IPS DF 19.7 (cell line): Measurements from ENCODE around the gene RTBDN.
"Not testable (repeated sequence)": the region's sequence is repeated elsewhere in the genome, so short reads cannot be mapped to it uniquely, and the experiment has no call there.

Source experiments
- DNase-seq: peaks from one replicate; pipeline ENCODE4 v3.0.0-alpha.2; 2013; ENCODE audit warnings: low read depth, low spot score

RTBDN gene

DNA sequence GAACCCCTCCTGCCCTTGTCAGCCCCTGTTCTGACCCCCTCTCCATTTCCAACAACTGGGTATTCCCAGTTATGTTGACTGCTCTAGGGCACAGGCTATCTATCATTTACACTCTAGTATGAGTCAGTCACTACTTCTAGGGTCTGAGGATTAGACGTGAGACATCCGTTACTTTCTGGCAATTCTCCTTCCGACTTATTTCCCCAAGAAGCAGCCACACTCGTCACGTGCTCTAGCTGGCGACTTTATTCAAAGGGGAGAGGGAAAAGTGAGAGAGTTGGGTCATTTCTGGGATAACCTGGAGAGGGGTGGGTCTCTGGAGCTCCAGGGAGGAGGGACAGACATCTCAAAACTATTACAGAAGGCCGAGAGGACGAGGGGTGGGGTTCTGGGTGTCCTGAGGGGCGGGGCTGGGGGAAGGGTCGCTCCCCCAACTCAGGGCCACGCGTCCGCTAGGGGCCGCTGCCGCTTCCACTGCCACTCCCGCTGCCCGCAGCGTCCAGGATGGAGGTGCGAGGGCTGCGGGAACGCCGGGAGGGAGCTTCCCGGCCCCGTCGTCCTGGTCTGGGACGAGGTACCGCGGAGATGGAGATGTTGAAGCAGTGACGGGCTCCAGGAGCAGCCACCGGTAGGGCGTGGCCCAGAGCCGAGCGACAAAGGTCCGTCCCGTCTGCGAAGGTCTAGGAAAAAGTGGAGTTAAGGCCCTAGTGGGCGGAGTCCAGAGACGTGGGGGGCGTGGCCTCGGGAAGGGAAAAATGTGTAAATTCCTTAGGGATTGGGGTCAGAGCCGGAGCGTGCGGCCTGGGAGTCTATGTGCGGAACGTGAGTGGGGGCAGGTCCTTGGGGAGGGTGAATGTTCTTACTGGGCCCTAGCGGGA lies 8.9 kb downstream of the RTBDN start:
- DNase-seq, result no peak

DNA sequence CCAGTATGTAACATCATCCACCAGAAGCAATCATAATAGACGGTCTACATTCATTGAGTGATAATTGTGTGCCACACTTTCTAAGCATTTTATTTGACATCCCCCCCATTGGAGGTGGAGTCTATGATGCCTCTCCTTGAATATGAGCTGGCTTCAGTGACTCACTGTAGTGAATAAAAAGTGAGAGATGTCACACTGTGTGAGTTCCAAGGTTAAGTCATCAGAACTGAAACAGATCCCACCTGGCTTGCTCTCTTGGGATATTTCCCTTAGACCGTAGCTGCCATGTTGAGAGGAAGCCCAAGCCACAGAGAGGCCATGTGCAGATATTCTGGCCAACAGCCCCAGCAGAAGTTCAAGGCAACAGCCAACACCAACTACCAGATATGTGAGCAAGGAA lies 12.6 kb downstream of the RTBDN start:
- DNase-seq, result no peak

DNA sequence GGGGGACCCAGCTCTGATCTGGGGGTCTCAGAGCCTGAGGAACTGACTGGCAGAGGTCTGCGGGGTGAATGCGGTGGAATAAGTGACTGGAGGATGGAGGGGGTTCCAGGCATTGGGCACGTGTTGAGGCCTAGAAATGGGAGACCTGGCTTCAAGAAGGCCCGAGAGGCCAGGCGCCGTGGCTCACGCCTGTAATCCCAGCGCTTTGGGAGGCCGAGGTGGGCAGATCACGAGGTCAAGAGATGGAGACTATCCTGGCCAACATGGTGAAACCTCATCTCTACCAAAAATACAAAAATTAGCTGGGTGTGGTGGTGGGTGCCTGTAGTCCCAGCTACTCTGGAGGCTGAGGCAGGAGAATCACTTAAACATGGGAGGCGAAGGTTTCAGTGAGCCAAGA lies 16.6 kb downstream of the RTBDN start:
- DNase-seq, result not testable (repeated sequence)

DNA sequence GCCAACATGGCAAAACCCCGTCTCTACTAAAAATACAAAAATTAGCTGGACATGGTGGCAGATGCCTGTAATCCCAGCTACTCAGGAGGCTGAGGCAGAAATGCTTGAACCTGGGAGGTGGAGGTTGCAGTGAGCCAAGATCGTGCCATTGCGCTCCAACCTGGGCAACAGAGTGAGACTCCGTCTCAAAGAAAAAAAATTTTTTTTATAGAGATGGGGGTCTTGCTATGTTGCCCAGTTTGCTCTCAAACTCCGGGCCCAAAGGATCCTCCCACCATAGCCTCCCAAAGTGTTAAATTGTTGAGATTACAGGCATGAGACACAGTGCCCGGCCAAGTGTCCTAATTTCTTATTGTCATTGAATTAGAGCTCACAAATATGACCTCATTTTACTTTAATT lies 17.2 kb downstream of the RTBDN start:
- DNase-seq, result not testable (repeated sequence)

DNA sequence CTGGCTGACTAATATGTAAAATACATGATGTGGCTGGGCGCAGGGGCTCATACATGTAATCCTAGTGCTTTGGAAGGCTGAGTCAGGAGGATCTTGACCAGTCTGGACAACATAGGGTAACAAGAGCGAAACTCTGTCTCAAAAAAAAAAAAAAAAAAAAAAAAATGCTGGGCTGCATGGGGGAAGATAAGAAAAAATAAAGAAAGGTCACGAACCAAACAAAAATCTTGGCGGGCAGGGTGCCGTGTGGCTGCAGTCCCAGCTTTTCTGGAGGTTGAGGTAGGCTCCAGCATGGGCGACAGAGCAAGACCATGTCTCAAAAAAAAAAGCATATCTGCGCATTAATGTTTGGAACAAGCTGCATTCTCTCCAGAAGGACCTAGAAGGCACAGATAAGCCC lies 19.3 kb downstream of the RTBDN start:
- no peak for DNase-seq

DNA sequence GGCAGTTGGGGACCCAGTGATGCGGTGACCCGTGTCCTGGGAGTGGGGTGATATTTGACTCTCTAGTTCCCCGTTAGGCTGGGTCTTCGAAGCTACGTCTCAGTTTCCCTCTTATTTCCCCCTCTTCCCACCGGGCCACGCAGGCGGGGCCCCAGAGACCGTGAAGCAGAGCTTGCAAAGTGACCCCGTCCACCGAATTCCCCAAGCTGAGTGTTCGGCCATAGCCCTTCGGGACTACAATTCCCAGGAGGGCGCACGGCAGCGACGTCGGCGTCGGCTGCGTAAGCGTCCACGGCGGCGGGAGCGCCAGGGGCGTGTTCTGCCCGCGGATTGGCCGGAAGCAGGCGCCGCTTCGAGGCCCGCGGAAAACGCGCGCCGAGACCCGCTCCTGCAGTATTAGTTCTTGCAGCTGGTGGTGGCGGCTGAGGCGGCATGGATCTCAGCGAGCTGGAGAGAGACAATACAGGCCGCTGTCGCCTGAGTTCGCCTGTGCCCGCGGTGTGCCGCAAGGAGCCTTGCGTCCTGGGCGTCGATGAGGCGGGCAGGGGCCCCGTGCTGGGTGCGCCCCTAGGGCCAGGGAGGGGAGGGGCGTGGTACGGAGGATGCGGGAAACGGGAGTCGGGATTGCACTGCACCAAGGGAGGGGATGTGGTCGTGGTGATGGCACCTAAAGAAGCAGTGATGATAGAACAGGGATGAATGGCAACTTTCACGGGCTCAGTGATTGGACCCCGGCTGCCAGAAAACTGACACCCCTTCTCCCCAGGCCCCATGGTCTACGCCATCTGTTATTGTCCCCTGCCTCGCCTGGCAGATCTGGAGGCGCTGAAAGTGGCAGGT lies 27.9 kb downstream of the RTBDN start, which contains the start of gene RNASEH2A:
Gene RNASEH2A, plus strand, starts transcription at position 343 of the 840 bp plus-strand sequence. Its CDS starts 90 bp downstream, at position 433.
- no peak for DNase-seq

DNA sequence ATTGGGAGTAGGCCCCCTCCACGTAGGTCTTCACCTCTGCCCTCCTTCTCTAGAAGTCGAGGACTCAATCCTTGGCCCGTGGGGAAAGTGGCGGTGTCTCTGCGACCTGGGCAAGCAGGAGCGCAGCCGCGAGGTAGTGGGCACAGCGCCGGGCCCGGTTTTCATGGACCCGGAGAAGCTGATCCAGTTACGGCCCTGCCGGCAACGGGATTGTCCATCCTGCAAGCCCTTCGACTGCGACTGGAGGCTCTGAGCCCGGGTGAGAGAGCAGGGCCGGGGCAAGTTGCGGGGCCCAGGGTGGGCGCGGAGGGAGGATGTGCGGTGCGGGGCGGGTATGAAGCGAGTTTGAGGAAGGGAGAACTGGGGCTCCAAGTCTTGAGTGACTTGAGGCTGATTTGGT lies 30.3 kb downstream of the RTBDN start:
- no peak for DNase-seq

DNA sequence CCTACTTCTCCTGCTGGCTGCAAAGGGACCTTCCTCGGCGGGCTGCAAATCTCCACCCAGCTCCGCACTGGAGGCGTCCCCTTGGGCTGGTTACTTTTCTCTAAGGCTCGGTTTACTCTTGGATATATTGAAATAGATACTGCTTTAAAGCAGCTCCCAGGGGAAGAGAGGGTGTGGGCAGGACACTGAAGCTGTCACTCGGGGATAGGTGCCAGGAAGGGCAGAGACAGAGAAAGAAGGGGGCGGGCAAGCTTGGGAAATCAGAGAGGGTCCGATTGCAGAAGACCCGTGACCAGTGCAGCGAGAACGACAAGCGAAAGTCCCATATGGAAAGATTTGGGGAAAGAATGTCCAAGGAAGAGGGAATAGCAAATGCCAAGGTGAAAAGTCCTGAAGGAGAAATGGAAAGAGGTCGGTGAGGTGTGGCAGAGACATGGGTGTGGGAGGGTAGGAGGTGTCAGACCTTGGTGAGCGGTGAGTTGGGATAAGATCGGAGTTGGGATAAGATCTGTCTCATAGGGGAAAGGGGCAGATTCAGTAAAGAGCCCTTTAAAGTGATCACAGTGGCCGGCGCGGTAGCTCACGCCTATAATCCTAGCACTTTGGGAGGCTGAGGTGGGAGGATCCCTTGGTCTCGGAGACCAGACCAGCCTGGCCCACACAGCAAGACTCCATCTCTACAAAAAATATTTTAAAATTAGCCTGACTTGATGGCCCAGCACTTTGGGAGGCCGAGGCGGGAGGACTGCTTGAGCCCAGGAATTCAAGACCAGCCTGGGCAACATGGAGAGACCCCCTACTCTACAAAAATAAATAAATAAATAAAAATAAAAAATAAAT lies 31.9 kb downstream of the RTBDN start:
- DNase-seq, result no peak

DNA sequence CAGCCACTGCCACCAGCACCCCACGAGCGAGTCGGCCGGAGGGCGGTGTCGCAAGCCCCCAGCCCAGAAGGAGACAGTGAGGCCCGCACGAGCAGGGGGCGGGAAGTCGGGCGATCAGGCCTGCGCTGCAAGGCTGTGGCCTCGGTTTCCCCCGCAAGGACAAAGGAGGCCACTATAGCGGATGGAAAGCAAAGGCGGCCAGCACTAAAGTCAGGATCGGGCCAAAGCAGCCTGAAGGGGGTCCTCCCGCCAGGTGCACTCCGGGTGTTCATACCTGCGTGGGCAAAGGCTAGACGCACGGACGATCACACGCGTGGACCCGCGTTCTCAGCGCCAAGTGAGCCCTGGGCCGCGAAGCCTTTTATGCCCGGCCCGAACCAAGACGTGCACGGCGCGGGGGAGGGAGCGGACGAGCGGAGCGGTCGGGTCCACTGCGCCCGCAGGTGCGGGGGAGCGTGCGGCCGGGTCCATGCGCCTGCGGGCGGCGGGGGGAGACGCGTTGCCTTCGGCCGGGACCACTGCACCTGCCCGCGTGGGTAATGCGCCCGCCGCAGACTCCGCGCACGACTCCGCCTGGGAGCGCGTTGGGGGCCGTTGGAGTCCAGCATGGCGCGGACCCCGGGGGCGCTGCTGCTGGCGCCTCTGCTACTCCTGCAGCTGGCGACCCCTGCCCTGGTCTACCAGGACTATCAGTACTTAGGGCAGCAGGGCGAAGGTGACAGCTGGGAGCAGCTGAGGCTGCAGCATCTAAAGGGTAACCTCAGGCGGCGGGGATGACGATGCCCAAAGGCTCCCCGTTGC lies 32.7 kb downstream of the RTBDN start, which contains the start of the genes PRDX2 and THSD8:
Gene PRDX2, minus strand, starts transcription at position 335 of the 801 bp plus-strand sequence. CDS start 539 bp downstream, outside the sequence.
Gene THSD8, plus strand, starts transcription at position 604 of the 801 bp plus-strand sequence. Its CDS starts 3 bp downstream, at position 607.
- no peak for DNase-seq

DNA sequence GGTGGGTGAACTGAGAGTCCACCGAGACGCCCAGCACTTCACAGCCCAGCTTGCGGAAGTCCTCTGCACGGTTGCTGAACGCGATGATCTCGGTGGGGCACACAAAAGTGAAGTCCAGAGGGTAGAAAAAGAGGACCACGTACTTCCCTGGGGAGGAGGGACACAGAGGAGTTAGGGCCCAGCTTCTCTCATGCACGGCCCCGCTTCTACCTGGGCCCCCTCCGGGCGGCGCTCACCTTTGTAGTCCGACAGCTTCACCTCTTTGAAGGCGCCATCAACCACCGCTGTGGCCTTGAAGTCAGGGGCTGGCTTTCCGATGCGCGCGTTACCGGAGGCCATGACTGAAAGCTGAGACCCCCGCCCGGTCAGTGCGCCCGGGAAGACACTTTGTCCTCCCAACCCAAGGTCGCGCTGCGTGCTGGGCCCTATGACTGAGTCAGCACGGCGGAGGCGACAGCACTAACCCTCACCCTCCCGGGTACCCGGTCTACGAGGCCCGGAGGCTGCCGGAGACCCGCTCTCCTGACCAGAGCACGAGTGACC lies 33.4 kb downstream of the RTBDN start:
- no peak for DNase-seq

DNA sequence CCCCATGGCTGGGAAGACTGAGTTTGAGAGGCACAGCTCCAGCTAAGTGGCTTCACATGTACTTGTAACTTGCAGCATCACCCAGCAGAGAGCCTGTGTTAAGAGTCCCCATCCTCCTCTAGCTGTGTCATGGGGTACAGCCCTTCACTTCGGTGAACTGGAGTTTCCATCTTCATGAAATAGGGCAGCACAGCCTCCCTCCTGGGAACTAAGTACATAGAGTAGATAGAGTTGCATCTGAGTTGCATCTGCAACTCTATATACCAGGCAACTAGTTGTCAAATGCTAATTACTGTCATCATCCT lies 34.0 kb downstream of the RTBDN start:
- no peak for DNase-seq

DNA sequence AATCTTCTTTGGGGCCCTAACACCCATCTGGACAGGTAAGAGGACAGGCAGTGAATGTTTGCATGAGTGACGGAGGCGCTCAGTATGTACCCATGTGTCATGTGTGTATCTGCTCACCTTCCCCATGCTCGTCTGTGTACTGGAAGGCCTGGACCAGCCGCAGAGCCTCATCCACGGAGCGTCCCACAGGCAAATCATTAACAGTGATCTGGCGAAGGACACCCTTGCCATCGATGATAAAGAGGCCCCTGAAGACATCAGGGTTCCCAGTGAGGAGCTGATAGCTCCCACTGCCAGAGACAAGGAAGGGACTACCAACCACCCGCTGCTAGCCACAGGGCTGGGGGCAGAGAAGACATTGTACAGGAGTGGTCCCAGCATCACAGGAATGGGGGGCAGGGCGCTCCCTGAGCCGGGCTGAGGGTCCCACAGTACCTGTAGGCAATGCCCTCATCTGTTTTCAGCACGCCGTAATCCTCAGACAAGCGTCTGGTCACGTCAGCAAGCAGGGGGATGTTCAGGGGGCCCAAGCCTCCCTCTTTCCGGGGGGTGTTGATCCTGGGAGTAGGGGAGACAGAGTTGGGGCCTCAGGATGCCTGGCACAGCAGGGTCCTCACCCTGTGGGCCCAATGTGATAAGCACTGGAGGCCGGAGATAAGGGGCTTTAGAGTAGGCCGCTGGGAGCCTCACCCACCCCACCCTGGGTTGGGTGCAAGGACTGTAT lies 34.5 kb downstream of the RTBDN start:
- no peak for DNase-seq

DNA sequence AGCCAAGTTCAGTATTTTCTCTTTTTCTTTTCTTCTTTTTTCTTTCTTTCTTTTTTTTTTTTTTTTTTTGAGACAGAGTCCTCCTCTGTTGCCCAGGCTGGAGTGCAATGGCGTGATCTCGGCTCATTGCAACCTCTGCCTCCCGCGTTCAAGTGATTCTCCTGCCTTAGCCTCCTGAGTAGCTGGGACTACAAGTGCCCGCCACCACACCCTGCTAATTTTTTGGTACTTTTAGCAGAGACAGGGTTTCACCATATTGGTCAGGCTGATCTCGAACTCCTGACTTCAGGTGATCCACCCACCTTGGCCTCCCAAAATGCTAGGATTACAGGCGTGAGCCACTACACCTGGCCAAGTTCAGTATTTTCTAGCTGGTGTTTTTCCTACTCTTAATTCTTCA lies 36.8 kb downstream of the RTBDN start:
- not testable (repeated sequence) for DNase-seq

DNA sequence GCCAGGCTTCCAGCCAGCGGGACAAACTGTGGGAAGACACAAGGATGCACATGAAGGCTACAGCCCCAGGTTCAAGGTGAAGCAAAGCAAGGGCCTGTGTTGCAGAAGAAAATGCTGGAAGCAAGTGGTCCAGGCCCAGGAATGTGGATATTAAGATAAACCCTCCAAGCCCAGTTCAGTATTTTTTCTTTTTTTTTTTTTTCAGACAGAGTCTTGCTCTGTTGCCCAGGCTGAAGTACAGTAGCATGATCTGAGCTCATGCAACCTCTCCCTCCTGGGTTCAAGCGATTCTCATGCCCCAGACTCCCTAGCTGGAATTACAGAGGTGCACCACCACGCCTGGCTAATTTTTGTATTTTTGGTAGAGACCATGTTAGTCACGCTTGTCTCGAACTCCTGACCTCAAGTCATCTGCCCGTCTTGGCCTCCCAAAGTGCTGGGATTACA lies 37.2 kb downstream of the RTBDN start:
- no peak for DNase-seq

DNA sequence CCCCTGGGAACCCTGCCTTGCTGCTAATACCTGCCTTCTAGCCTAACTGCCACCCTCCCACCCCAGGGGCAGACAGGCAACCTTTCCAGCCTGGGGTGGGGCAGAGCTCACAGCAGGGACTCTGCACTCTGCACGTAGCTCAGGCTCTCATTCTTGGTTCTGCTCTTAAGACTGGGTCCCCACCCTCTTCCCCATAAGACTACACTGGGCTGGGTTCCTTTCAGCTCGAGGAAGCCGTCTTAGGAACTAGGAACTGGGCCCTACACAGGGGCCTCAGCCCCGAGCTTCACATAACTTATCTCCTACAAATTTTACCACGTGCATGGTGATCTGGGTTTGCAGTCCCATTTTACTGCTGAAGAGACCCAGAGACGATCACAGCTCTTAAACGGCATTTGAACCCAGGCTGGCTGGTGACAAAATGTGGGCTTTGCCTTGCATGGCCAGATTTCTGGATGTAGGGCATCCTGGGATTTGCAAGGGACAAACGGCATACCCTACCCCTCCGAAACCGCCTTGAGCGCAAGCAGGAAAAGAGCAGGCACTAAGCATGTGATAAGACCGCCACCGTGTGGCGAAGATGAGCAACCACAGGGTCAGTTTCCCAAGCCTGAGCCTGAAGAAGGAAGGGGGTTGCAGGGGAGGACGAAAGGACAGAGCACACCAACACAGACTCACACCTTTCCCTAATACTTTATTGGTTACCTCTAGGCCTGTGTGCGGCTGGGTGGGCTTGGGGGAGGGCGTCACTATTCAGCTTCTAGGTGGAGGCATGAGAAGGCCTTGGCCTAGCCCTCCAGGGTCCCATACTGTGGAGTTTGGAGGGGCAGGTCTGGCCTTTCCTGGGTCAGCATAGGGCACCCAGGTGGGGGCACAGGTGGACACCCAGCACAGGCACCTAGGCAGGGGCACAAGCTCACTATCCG lies 38.0 kb downstream of the RTBDN start:
- no peak for DNase-seq

DNA sequence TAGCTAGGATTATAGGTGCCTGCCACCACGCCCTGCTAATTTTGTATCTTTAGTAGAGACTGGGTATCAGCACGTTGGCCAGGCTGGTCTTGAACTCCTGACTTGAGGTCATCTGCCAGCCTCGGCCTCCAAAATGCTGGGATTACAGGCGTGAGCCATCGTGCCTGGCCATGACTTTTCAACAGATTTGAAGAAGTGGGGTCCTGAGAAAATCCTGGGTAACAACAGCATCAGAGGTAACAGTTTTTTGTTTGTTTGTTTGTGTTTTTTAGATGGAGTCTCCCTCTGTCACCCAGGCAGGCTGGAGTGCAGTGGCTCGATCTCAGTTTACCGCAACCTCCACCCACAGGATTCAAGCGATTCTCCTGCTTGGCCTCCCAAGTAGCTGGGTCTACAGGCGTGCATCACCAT lies 39.4 kb downstream of the RTBDN start:
- DNase-seq, result no peak

DNA sequence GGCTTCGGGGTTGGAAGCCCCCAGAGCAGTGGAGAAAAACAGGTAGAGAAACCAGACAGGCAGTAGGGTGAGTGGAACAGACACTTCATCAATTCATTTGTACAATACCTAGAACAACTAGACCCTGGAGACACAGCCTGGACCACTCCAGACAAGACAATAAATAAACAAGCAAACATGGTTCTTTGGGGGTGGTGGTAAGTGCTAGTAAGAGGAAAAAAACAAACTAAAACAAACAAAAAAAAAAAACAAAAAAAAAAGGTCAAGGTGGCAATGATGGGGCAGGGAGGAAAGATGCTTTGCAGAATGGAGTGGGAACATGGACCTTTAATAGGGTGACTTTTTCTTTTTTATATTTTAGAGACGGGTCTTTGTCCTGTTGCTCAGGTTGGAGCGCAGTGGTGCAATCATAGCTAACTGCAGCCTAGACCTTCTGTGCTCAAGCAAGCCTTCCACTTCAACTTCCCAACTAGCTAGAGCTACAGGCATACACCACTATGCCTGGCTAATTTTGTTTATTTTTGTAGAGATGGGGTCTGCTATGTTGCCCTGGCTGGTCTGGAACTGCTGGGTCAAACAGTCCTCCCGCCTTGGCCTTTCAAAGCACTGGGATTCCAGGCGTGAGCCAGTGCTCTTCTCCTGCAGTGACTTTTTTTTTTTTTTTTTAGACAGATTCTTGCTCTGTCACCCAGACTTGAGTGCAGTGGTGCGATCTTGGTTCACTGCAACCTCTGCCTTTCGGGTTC lies 40.0 kb downstream of the RTBDN start:
- DNase-seq, result no peak
